ENCODE results near the gene SLC38A10. TPM values are rescaled to one million over a fixed set of nuclear protein-coding genes. Genes with fewer than 3 reads are reported as not detected.

Gene SLC38A10
- total RNA-seq, 2 experiments from 2014 or later = 68.0 to 71.3 TPM

DNA sequence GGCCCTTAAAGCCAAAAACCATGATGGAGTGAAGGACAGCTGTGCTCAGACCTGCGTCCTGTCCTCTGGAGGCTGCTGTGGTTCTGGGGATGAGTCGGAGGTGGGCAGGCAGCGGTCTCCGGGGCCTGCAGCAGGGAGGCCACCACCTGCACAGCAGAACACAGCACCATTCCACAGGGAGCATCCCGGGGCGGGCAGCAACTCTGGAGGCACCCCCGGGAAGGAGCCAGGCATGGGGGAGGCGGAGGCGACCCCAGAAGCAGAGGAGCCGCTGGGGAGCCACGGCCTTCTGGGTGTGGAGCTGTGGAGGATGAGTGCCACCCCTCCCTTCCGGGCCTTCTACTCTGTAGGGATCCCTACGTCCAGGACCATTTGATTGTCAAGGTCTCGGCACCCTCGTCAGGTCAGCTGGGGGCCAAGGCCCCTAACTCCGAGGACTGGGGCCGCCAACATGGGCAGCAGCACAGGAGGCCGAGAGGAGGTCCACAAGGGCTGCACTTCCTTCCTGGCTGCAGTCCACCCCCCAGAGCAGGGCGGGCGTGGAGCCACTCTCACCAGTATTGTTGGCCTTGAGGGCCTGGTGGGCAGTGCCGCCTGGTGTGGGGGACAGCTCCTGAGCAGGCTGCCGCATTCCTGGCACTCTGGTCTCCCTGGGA lies 96.2 kb downstream of the SLC38A10 start:
- H3K4me3 Mint-ChIP-seq = no peak overlapping the region
- ATAC-seq (ENCODE audit: low read depth) (no peak), DNase-seq (no peak)
- H3K27ac Mint-ChIP-seq = no peak overlapping the region
- H3K36me3 Mint-ChIP-seq = no peaks in the 10 kb centered on the region
- H3K9me3 Mint-ChIP-seq = no peaks in the 10 kb centered on the region
- POLR2A ChIA-PET = no interaction called here
- H3K27me3 Mint-ChIP-seq = no peaks in the 10 kb centered on the region
- no peaks in the 10 kb centered on the region for H3K4me1 Mint-ChIP-seq

GRCh38 chr17:81197831-81198490 lies 97.1 kb downstream of the SLC38A10 start:
- no peak for DNase-seq
- Mint-ChIP-seq H3K36me3 (no peaks in the 10 kb centered on the region), H3K4me3 (no peak overlapping the region), H3K4me1 (no peaks in the 10 kb centered on the region), H3K27me3 (no peaks in the 10 kb centered on the region), H3K27ac (no peak overlapping the region), H3K9me3 (no peaks in the 10 kb centered on the region)
- POLR2A ChIA-PET = no interaction called here
- no peak for ATAC-seq (ENCODE audit: low read depth)

GRCh38 chr17:81197409-81197795 lies 97.7 kb downstream of the SLC38A10 start:
- Mint-ChIP-seq H3K4me3 (no peak overlapping the region), H3K4me1 (no peaks in the 10 kb centered on the region), H3K36me3 (no peaks in the 10 kb centered on the region), H3K9me3 (no peaks in the 10 kb centered on the region), H3K27me3 (no peaks in the 10 kb centered on the region), H3K27ac (no peak overlapping the region)
- POLR2A ChIA-PET = no interaction called here
- no peak for DNase-seq
- ATAC-seq (ENCODE audit: low read depth) = no peak

DNA sequence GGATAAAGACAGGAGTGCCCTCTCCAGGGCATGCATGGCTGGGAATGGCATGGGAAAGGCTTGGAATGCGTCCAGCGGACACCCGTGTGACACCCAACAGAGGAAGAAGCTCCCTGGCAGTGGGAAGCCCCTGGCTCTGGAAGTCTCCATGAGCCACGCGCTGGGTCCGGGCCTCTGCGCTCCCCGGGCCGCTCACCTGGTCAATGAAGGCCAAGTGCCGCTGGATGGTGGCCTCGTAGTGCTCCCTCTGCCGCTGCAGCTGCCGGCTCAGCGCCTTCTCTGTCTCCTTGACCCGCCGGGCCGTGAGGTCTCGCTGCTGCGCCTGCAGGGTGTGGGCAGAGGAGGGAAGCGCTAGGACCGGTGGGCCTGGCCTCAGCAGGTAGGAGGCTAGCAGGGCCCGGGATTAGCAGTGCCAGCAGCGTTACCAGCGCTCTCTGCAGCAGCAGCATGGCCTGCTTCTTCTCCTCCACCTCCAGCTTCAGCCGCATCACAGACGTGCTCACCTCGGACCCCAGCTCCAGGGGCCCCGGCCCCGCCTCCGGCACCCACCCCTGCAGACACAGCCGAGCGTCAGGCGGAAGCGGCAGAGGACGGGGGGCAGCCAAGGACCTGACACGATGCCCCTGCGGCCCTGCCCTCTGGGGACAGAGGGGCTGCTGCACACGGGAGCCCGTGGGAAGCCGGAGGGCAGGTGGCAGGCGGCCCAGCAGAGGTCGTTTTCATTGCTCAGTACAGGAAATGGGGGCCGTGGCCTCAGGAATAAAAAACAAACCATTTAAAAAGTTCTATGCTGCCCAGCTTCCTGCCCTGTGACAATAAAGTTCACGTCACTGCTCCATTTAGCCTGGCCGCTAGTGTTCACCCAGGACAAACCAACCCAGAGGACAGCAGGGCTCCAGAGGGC lies 98.3 kb downstream of the SLC38A10 start:
- H3K4me3 Mint-ChIP-seq = no peak overlapping the region
- H3K36me3 Mint-ChIP-seq = no peaks in the 10 kb centered on the region
- H3K4me1 Mint-ChIP-seq = no peaks in the 10 kb centered on the region
- no peaks in the 10 kb centered on the region for H3K9me3 Mint-ChIP-seq
- no peak for ATAC-seq (ENCODE audit: low read depth)
- no peak for DNase-seq
- H3K27me3 Mint-ChIP-seq = no peaks in the 10 kb centered on the region
- no peak overlapping the region for H3K27ac Mint-ChIP-seq
- POLR2A ChIA-PET = interaction anchor here (0.5 kb wide), 1 partner anchor 1079 kb away, joined by 4 read pairs; no protein-coding TSS in a partner anchor

GRCh38 chr17:81195941-81196495 lies 99.1 kb downstream of the SLC38A10 start:
- DNase-seq (no peak), ATAC-seq (ENCODE audit: low read depth) (no peak)
- Mint-ChIP-seq H3K4me3 (no peak overlapping the region), H3K4me1 (no peaks in the 10 kb centered on the region), H3K27ac (no peak overlapping the region), H3K9me3 (no peaks in the 10 kb centered on the region), H3K36me3 (no peaks in the 10 kb centered on the region), H3K27me3 (no peaks in the 10 kb centered on the region)
- POLR2A ChIA-PET = no interaction called here

Other genes starting within 250 kb of the SLC38A10 start
- gene PVALEF, start 129.8 kb downstream of the SLC38A10 start, total RNA-seq = not detected
- gene AATK, start 129.1 kb downstream of the SLC38A10 start, total RNA-seq = 1 to 10 TPM; 1.2 to 1.4 TPM
- gene CEP131, start 72.3 kb downstream of the SLC38A10 start, total RNA-seq = 10 to 100 TPM; 18.4 to 20.7 TPM
- gene TEPSIN, start 56.3 kb downstream of the SLC38A10 start, total RNA-seq = 10 to 100 TPM; 71.1 to 78.8 TPM
- gene NDUFAF8, start 56.0 kb downstream of the SLC38A10 start, total RNA-seq = 10 to 100 TPM; 33.0 to 44.6 TPM
- 1 to 10 TPM in 1 of 2 experiments, under 1 TPM in 1; 0.86 to 1.0 TPM for gene BAHCC1, start 100.2 kb upstream of the SLC38A10 start, total RNA-seq
- 1,000 to 10,000 TPM; 2,936 to 3,174 TPM for gene ACTG1, start 217.5 kb upstream of the SLC38A10 start, total RNA-seq
- gene FSCN2, start 233.1 kb upstream of the SLC38A10 start, total RNA-seq = 1 to 10 TPM in 1 of 2 experiments, under 1 TPM in 1; 0.94 to 1.7 TPM

Data from activated naive CD8-positive, alpha-beta T cell treated with anti-CD3 and anti-CD28 coated beads, Interleukin-2, amount 10 ng/mL, durations not matched to agents 7 days and 5 days (primary cell).